ENCODE data around the gene METAP1D.
"Not testable (repeated sequence)": the region's sequence is repeated elsewhere in the genome, so short reads cannot be mapped to it uniquely, and the experiment has no call there.

METAP1D gene

GRCh38 chr2:171999604-172000469 is at the start of gene METAP1D:
TSS of gene METAP1D (plus strand) at chr2:171999953. CDS start at chr2:171999970, 17 bp downstream.
- peak; percentile 71 to 76 (median 74) for DNase-seq

GRCh38 chr2:171952276-171952675 is 47.5 kb upstream of the METAP1D start:
- no peak for DNase-seq

- DNase-seq: no peak
Observed at GRCh38 chr2:171952748-171953147, 47.0 kb upstream of the METAP1D start.

GRCh38 chr2:171956135-171956825 is 43.5 kb upstream of the METAP1D start:
- DNase-seq: no peak

- DNase-seq: no peak
Observed at GRCh38 chr2:171957061-171957460, 42.7 kb upstream of the METAP1D start.

- DNase-seq: no peak
Observed at GRCh38 chr2:171958475-171958874, 41.3 kb upstream of the METAP1D start.

GRCh38 chr2:171959998-171960397 is 39.8 kb upstream of the METAP1D start:
- DNase-seq: no peak

GRCh38 chr2:171960570-171960969 is 39.2 kb upstream of the METAP1D start:
- no peak for DNase-seq

GRCh38 chr2:171963198-171963597 is 36.6 kb upstream of the METAP1D start:
- no peak for DNase-seq

- DNase-seq: no peak
Observed at GRCh38 chr2:171964308-171964707, 35.4 kb upstream of the METAP1D start.

- no peak for DNase-seq
Observed at GRCh38 chr2:171965238-171965637, 34.5 kb upstream of the METAP1D start.

GRCh38 chr2:171965661-171966060 is 34.1 kb upstream of the METAP1D start:
- no peak for DNase-seq

GRCh38 chr2:171966235-171966634 is 33.5 kb upstream of the METAP1D start:
- DNase-seq: no peak

GRCh38 chr2:171966688-171967087 is 33.1 kb upstream of the METAP1D start:
- no peak for DNase-seq

GRCh38 chr2:171968509-171968908 is 31.2 kb upstream of the METAP1D start:
- no peak for DNase-seq

GRCh38 chr2:171972329-171972982 is 27.3 kb upstream of the METAP1D start:
- DNase-seq: no peak

- DNase-seq: no peak
Observed at GRCh38 chr2:171979103-171979502, 20.6 kb upstream of the METAP1D start.

GRCh38 chr2:171983924-171984323 is 15.8 kb upstream of the METAP1D start:
- DNase-seq: not testable (repeated sequence)

GRCh38 chr2:171985076-171985475 is 14.7 kb upstream of the METAP1D start:
- DNase-seq: no peak

- DNase-seq: no peak
Observed at GRCh38 chr2:171986778-171987177, 13.0 kb upstream of the METAP1D start.

GRCh38 chr2:171991027-171991426 is 8.7 kb upstream of the METAP1D start:
- DNase-seq: no peak

GRCh38 chr2:171995586-171995985 is 4.2 kb upstream of the METAP1D start:
- no peak for DNase-seq

- DNase-seq: no peak
Observed at GRCh38 chr2:171996021-171996420, 3.7 kb upstream of the METAP1D start.

- not testable (repeated sequence) for DNase-seq
Observed at GRCh38 chr2:171997031-171997430, 2.7 kb upstream of the METAP1D start.
